Kidney (tissue), 14 donors: ENCODE results near the gene PALD1. TPM values are rescaled to one million over a fixed set of nuclear protein-coding genes. Genes with fewer than 3 reads are reported as not detected.

Experiments used
- DNase-seq, 5 donors: peaks; one replicate each; pipeline ENCODE4 v3.0.0-alpha.2; 2013 to 2020
- FAIRE-seq: peaks from 2 replicates; lab custom pipeline; 2012; peaks lifted over from hg19 to GRCh38; lab: Jason Lieb, UNC
- H3K27ac ChIP-seq, 2 donors: one replicate each; pipeline ENCODE4 v1.7.0; 2013; ENCODE audit warnings: low read depth in 2 of 2, low read length in 2 of 2, inconsistent platforms in 1 of 2
- H3K27me3 ChIP-seq: one replicate; pipeline ENCODE4 v1.7.1; 2013; ENCODE audit warnings: low read length, inconsistent platforms; ENCODE audit not compliant: control insufficient read depth, insufficient read depth
- H3K36me3 ChIP-seq, 3 donors: one replicate each; pipeline versions ENCODE4 v1.7.0 to v1.7.1; 2013; ENCODE audit warnings: low read length in 3 of 3, control low read depth in 1 of 3, inconsistent platforms in 1 of 3; ENCODE audit not compliant: insufficient read depth in 3 of 3, control insufficient read depth in 2 of 3
- H3K4me1 ChIP-seq, 3 donors: one replicate each; pipeline versions ENCODE4 v1.7.0 to v1.7.1; 2013; ENCODE audit warnings: low read length in 3 of 3, inconsistent platforms in 1 of 3, low read depth in 1 of 3; ENCODE audit not compliant: control insufficient read depth in 2 of 3, insufficient read depth in 2 of 3
- H3K4me3 ChIP-seq, 3 donors: one replicate each; pipeline versions ENCODE4 v1.7.0 to v1.8.1; 2013; ENCODE audit warnings: low read length in 3 of 3, control low read depth in 1 of 3, inconsistent platforms in 1 of 3
- H3K9ac ChIP-seq, 3 donors: one replicate each; pipeline versions ENCODE4 v1.7.0 to v1.7.1; 2013; ENCODE audit warnings: low read length in 3 of 3, control low read depth in 1 of 3, inconsistent platforms in 1 of 3
- H3K9me3 ChIP-seq, 3 donors: one replicate each; pipeline versions ENCODE4 v1.7.0 to v1.7.1; 2013; ENCODE audit warnings: low read length in 3 of 3, control low read depth in 1 of 3, inconsistent platforms in 1 of 3; ENCODE audit not compliant: control insufficient read depth in 2 of 3, insufficient read depth in 1 of 3
- CTCF ChIP-seq: IDR thresholded peaks from 3 replicates; pipeline ENCODE4 v1.5.1; 2012; ENCODE audit warnings: mild to moderate bottlenecking, moderate library complexity, borderline replicate concordance; ENCODE audit not compliant: insufficient read depth; ENCODE audit errors: extremely low read depth
- intact Hi-C: fragments of 100-400 bp; cut with DNase I; formaldehyde crosslinking; loops from one replicate; pipeline ENCODE4 v1.11.1; 2022
- polyA plus RNA-seq: library from polyadenylated mRNA; stranded (reverse); fragments of 350-450 nt; fragmentation: Illumina TruSeq; extraction: RNeasy Lipid Tissue Mini Kit (QIAGEN cat#74804); gene quantifications from one replicate; pipeline ENCODE4 v1.2.3, GENCODE V29; 2014; ENCODE audit warnings: low read depth, low replicate concordance; ENCODE audit not compliant: insufficient read depth
- total RNA-seq: library from RNA; stranded (reverse); fragmentation: NEBNext Ultra II Directional; extraction: Animal tissue kit (Norgen Biotek cat#: 25700); gene quantifications from one replicate; pipeline ENCODE4 v1.2.1, GENCODE V29; 2021
- donor health status: control.
- donor health status: control.
- donor health status: control.
- donor health status: control.
- donor health status: control.
- donor health status: DM: yes; HTN: yes; CAD: no.
- donor health status: Normal renal cell carcinoma (clear cell type).

Gene PALD1
- total and polyA plus RNA-seq, 2 donors from 2014 or later = 3.0 to 14.4 TPM

- no peaks in the 10 kb centered on the region for H3K9me3 ChIP-seq
- no peak overlapping the region for H3K4me3 ChIP-seq
- intact Hi-C loops = no loop called here
- H3K27me3 ChIP-seq = no peaks in the 10 kb centered on the region
- DNase-seq (peak in 1 of 5 donors; percentile 73), FAIRE-seq (no peak)
- H3K9ac ChIP-seq = no peak overlapping the region
- no peak overlapping the region for H3K27ac ChIP-seq
- H3K36me3 ChIP-seq = no peaks in the 10 kb centered on the region
- no peak for TF ChIP-seq CTCF
- no peaks in the 10 kb centered on the region for H3K4me1 ChIP-seq
These were observed 122.2 kb downstream of the PALD1 start for GRCh38 chr10:70600512-70601395.

- intact Hi-C loops = no loop called here
- TF ChIP-seq CTCF = no peak
- Histone ChIP-seq H3K27ac (no peak overlapping the region), H3K36me3 (no peaks in the 10 kb centered on the region), H3K4me1 (no peaks in the 10 kb centered on the region), H3K9ac (no peak overlapping the region), H3K4me3 (no peak overlapping the region), H3K27me3 (no peaks in the 10 kb centered on the region), H3K9me3 (no peaks in the 10 kb centered on the region)
- FAIRE-seq = no peak
- no peak for DNase-seq
These were observed 123.2 kb downstream of the PALD1 start for GRCh38 chr10:70601746-70602145.

- H3K27me3 ChIP-seq = no peaks in the 10 kb centered on the region
- TF ChIP-seq CTCF = no peak
- H3K27ac ChIP-seq = no peak within 1 kb of the TSS
- no peaks in the 10 kb centered on the region for H3K4me1 ChIP-seq
- H3K9ac ChIP-seq = no peak within 1 kb of the TSS
- no peak for FAIRE-seq
- peak in 1 of 5 donors; percentile 87 for DNase-seq
- intact Hi-C loops = no loop called here
- H3K4me3 ChIP-seq = no peak within 1 kb of the TSS
- no peaks in the 10 kb centered on the region for H3K9me3 ChIP-seq
- H3K36me3 ChIP-seq = no peaks in the 10 kb centered on the region
These were observed 124.3 kb downstream of the PALD1 start, which contains the start of gene PRF1 for GRCh38 chr10:70602665-70603448. PRF1 (minus strand) TSS chr10:70602741; CDS start chr10:70600902, 1,839 bp downstream.
